Astrocyte (in vitro differentiated cells and primary cell): ENCODE results near the gene COL18A1.

ENCODE experiments used
- CTCF ChIP-seq: IDR thresholded peaks from 2 replicates; pipeline ENCODE4 v1.5.1; 2011; ENCODE audit warnings: low read depth, mild to moderate bottlenecking, inconsistent platforms, low read length, moderate library complexity; ENCODE audit not compliant: insufficient read depth
- EZH2 ChIP-seq: IDR thresholded peaks from 2 replicates; pipeline ENCODE4 v1.6.1; 2012; ENCODE audit warnings: mild to moderate bottlenecking, low read length, inconsistent platforms; ENCODE audit not compliant: insufficient read depth

GRCh38 chr21:45466330-45467220 lies 61.6 kb downstream of the COL18A1 start:
- TF ChIP-seq CTCF = no peak
- no peak for TF ChIP-seq EZH2
